Neural cell (in vitro differentiated cells): ENCODE results near the gene RBM4B.

Experiments used
- CTCF ChIP-seq: fragments of 450-650 bp; IDR thresholded peaks from 2 replicates; pipeline ENCODE4 v1.5.1; 2014; ENCODE audit warnings: antibody characterized with exemption, mild to moderate bottlenecking, moderate library complexity; ENCODE audit not compliant: poor library complexity, severe bottlenecking
- EP300 ChIP-seq: fragments of 450-650 bp; conservative IDR thresholded peaks from 2 replicates; pipeline ENCODE4 v1.6.1; 2014; ENCODE audit warnings: antibody characterized with exemption, mild to moderate bottlenecking, moderate library complexity; ENCODE audit not compliant: poor library complexity, severe bottlenecking
- EZH2 ChIP-seq: fragments of 200-600, 300-800 bp; shearing (Covaris generic), sonication (generic); IDR thresholded peaks from 2 replicates; pipeline ENCODE4 v1.6.1; 2014; ENCODE audit warnings: antibody characterized with exemption, low read length, borderline replicate concordance, mild to moderate bottlenecking; ENCODE audit not compliant: insufficient read depth, poor library complexity, severe bottlenecking
- MXI1 ChIP-seq: fragments of 450-650 bp; conservative IDR thresholded peaks from 2 replicates; pipeline ENCODE4 v1.6.1; 2014; ENCODE audit warnings: antibody characterized with exemption, mild to moderate bottlenecking; ENCODE audit not compliant: poor library complexity, severe bottlenecking
- POLR2AphosphoS5 ChIP-seq: IDR thresholded peaks from 2 replicates; pipeline ENCODE4 v1.6.1; 2012
- RAD21 ChIP-seq: fragments of 450-650 bp; conservative IDR thresholded peaks from 2 replicates; pipeline ENCODE4 v1.6.1; 2014; ENCODE audit warnings: antibody characterized with exemption, mild to moderate bottlenecking, moderate library complexity
- REST ChIP-seq: IDR thresholded peaks from 2 replicates; pipeline ENCODE4 v1.6.1; 2012; ENCODE audit warnings: borderline replicate concordance
- SMC3 ChIP-seq: fragments of 450-650 bp; conservative IDR thresholded peaks from 2 replicates; pipeline ENCODE4 v1.6.1; 2014; ENCODE audit warnings: antibody characterized with exemption, mild to moderate bottlenecking, moderate library complexity; ENCODE audit not compliant: poor library complexity
- TAF1 ChIP-seq: IDR thresholded peaks from 2 replicates; pipeline ENCODE4 v1.6.1; 2012; ENCODE audit warnings: low read depth

- TF ChIP-seq CTCF: no peak
- no peak for TF ChIP-seq EZH2
- no peak for TF ChIP-seq REST
- TF ChIP-seq MXI1: no peak
- no peak for TF ChIP-seq TAF1
- no peak for TF ChIP-seq POLR2AphosphoS5
- no peak for TF ChIP-seq RAD21
- no peak for TF ChIP-seq EP300
- no peak for TF ChIP-seq SMC3
Measured at GRCh38 chr11:66631883-66632282, 45.8 kb downstream of the RBM4B start.
